ENCODE measurements around the gene GZF1.

- TF ChIP-seq CTCF (IDR thresholded peaks at IDR 0.05) (peak; percentile 25 to 78 (median 64)), POLR2A (IDR thresholded peaks at IDR 0.05) (no peak)
These were observed 21.5 kb upstream of the GZF1 start for GRCh38 chr20:23340524-23340923.
